GOT3 (cell line): ENCODE measurements around the gene PAK4.
"Not testable (repeated sequence)": the region's sequence is repeated elsewhere in the genome, so short reads cannot be mapped to it uniquely, and the experiment has no call there.

Experiments used
- DNase-seq: peaks from one replicate; lab custom pipeline; 2025; ENCODE audit warnings: mixed read lengths; lab: John Stamatoyannopoulos, UW

Gene PAK4

DNA sequence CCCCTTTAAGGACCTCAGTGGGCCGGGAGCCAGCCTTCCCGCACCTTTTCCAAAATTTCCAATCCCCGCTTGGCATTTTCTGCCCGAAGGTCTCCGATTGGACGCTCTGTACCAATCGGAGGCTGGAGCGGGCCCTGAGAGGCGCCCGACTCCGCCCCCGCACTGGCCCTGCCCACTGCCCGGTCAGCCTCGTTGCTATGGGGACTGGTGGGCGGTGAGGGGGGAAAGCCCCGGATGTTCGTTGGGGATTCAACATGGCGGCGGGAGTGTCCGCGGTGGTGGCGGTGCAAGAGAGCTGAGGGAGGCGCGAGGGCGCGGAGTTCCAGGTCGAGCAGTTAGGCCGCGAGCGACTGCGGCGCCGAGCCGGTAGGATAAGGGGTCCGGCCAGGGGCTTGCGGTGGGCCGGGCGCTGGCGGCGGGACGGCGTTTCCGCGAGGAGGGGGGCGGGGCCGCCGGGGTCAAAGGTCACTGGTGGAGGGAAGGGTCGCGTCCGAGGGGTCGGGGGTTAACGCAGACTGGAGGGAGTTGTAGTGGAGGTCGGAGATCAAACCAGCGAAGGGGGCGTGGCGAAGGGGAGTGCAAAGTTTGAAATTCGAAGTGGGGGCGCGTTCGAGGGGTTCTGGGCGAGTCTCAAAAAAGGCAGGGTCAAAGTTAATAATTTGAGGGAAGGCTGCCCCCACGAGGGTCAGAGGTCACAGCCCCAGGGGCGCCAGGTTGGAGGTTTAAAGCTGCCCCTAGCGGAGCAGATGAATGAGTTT, at the start of gene PAK4:
PAK4 (plus strand) TSS at position 233 of the 758 bp plus-strand sequence. CDS start 43,768 bp downstream, outside the sequence.
- DNase-seq: peak; percentile 86

DNA sequence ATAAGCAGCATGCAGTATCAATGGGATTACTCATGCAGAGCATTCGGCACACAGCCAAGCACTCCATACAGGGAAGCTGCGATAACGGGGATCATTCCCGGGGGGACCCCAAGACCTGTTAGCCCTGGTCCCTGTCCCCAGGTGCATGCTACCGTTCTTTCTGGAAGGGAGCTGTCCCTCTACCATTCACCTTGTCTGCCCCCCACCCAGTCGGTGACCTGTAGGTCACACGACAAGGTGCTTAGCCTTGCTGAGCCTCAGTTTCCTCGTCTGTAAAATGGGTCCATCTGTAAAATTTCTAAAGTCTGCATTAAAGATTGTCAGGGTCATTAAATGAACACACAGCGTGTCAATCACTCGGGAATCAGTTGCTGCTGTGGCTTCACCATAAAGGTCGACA, 48.3 kb upstream of the PAK4 start:
- no peak for DNase-seq

DNA sequence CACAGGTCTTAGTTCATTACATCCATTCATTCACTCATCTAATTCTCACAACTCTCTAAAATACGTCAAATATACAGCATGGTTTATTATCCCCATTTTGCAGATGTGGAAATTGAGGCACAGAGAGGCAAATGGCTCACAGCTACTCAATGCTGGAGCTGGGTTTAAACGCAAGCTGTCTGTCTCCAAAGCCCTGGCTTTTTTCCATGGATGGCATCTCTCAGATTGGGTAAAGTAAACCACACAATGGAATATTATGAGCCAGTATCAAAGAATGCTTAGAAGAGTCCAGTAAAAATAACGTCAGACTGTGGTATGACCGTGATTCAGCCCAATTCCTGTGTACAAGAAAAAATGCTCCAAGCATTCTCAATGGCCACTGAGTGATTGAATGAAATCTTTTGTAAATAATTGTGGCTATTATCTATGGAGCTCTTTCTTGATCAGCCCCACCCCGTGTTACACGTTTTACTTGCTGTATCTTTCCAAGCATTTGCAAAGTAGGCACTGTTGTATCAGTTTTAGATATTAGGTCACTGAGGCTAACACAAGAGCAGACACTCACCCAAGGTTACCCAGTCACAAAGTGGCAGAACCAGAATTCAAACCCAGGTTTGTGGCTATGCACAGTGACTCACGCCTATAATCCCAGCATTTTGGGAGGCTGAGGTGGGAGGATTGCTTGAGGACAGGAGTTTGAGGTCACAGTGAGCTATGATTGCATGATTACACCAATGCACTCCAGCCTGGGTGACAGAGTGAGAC, 47.0 kb upstream of the PAK4 start:
- peak; percentile 15 for DNase-seq

DNA sequence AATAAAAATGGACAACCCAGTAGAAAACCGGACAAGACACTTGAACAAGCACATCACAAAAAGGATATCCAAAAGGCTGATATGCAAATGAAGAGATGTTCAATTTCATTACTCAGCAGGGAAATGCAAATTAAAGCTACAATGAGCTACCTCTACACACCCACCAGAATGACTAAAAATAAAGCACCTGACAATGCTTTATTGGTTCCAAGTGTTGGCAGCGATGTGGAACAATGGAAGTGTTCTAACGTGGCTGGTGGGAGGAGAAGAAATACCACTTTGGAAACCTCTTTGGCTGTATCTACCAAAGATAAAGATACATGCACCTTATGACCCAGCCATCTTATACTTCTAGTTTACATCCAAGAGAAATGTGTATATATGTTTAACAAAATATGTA, 45.2 kb upstream of the PAK4 start:
- DNase-seq: no peak

DNA sequence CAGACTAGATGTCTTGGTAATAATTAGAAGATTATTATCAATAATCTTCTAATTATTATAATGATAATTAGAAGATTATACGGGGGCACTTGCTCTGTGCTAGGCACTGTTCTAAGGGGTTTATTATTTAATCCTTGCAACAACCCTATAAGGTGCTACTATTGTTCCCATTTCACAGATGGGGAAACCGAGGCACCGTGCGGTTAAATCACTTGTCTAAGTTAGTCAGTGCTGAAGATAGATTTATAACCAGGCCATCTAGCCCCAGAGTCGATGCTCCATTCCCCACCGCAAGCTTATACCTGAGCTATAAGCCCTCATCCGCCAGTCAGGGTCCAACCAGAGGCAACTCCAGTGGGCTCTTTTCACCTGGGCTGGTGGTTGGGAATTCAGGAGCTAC, 43.4 kb upstream of the PAK4 start:
- DNase-seq: no peak

DNA sequence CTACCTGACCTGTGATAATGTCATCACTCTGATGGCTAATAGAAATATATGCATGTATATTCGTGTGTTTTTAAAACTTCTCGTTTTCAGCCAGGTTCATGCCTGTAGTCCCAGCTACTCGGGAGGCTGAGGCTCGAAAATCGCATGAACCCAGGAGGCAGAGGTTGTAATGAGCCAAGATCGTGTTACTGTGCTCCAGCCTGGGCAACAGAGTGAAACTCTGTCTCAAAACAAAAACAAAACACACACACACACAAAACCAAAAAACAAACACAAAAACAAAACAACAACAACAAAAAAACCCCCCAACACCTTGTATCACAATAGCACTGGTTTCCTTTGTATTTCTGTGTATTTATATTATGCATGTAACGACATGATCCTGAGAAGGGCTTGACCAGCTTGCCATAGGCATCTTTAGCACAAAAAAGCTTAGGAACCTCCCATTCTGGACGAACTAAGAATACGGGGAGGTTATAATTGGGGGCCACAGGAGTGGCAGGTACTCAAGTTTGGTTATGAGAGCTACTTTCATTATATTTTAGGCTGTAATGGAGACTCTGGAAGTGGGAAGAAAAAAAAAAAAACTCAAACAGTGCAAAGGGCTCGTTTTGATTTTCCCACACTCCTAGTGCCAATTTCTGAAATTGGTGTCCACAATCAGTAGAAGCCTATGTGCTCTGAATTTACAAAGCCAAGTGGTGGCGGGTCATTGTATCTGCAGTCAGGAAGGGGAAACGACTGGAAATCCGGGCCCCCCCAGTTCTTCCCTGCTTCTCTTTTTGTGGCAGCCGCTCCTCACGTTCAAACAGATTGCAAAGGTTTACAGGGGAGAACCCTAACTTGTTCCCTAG, 42.6 kb upstream of the PAK4 start:
- no peak for DNase-seq

DNA sequence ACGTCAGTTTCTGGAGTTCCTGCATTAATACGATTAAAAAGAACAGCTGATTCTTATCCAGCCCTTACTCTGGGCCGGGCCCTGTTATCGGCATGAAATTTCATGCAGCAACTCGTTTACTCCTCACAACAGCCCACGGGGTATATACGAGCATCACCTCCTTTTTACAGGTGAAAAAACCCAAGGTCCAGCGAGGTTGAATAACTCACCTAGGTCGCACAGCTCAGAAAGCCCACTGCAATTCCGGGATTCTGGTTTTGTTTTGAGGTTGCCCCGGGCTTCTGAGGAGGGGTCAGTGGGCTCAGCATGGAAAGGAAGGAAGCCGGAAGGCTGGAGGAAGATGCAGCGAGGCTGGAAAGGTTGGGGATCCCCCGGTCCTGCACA, 42.0 kb upstream of the PAK4 start:
- DNase-seq: no peak

DNA sequence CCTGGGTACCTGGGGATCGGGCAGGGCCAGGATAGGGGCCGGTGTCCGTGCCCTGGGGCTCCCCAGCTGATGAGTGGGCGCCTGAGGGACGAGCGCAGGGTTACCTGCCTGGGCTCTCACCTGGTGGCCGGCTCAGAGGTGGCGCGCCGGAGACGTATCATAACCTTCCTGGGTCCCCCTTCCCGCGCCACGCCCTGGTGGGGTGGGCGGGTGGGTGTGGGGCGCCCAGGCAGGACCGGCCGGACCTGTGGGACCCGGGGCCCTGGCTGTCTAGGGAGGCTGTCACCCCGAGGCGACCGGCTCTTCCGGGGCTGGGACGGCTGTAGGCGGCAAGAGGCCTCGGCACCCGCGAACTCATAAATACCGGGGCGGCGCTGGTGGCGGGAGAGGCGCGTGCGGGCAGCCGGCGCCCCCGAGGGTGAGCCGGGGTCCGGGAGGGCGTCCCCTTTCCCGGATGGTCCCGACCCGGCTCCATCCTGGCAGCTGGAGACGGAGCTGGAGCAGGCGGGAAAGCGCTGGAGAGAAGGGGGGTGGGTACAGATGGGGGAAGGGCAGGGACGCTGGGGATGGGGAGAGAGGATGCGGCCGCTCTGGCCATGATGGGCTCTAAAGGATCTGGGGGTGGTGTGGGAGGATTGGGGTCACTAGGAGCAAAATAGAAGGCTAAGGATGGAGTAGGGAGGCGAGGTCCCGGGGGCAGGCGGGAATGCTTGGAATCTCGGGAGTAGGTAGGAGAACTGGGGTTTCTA, 41.4 kb upstream of the PAK4 start, which contains the start of gene ACP7:
ACP7 (plus strand) TSS at position 386 of the 749 bp plus-strand sequence. CDS start 902 bp downstream, outside the sequence.
- no peak for DNase-seq

DNA sequence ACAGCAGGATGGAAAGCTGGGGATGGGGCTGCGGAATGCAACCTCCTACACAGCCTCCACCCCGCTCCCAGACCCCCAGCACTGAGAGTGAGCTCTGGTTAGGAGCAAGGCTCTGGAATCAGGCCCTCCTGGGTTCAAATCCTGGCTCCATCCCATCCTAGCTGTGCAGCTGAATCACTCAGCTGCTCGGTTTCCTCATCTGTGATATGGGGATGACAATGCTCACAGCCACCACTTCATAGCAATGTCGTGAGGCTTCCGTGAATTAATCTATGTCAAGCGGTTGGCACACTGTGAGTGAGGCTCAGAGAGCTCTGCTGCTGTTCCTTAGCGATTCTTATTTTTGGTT, 40.9 kb upstream of the PAK4 start:
- no peak for DNase-seq

DNA sequence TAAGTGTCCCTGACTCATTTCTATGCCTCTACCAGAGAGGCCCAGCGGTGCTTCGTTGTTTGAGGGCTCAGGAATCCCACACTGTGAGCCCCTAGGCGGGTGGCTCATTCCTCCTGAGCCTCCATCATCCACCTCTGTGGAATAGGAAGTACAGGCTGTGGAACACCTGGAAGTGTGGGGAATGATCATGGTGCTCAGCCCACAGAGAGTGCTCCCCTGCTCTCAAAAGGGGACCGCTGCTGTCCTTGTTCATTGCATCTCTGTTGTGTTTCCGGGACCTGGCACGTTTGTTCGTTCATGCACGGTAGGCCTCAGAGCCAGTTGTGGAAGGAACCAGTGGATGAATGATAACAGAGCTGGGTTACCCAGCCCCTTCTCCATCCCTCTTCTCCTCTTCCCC, 40.2 kb upstream of the PAK4 start:
- DNase-seq: no peak

DNA sequence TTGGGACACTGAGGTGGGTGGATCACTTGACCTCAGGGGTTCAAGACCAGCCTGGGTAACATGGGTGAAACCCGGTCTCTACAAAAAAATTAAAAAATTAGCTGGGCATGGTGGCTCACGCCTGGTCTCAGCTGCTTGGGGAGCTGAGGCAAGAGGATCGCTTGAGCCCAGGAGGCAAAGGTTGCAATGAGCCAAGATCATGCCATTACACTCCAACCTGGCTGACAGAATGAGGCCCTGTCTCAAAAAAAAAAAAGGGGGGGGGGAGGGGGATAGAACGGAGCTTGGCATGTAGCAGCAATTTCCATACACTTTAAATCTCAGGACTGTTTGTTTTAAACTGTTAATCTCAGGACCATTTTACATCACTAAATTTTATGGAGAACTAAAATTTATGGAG, 39.2 kb upstream of the PAK4 start:
- DNase-seq: no peak

DNA sequence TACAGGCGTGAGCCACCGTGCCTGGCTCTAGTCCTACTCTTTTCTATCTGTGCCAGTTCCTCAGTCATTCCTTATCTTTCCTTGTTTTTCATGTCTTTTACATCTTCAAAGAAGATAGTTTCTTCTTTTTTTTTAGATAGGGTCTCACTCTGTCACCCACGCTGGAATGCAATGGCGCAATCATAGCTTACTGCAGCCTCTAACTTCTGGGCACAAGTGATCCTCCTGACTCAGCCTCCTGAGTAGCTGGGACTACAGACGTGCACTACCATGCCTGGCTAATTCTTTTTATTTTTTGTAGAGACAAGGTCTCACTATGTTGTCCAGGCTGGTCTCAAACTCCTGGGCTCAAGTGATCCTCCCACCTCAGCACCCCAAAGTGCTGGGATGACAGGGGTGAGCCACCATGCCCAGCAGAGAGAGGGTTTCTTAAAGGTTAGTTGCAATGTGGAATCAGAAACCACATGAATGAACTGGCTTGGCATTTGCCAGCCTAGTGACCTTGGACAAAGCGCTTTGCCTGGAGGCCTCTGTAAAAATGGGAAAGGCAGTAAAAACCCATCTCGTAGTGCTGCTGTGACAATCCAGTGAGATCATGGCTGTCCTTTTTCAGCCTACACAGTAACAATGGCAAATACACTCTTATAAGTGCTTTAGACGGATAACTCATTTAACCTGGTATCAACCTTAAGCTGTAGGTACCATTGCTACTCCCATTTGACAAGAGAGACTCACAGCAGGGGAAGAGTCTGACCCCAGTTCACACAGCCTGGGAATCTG, 37.5 kb upstream of the PAK4 start:
- no peak for DNase-seq

DNA sequence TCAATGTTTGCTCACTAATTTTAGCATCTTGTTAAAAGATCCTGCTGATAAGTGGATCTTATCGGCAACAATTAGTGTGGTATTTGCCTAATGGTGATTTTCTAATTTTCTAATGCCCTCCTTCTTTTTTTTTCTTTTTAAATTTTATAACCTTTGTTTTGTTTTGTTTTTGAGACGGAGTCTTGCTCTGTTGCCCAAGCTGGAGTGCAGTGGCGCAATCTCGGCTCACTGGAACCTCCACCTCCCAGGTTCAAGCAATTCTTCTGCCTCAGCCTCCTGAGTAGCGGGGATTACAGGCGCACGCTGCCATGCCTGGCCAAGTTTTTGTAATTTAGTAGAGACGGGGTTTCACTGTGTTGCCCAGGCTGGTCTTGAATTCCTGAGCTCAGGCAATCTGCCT, 35.6 kb upstream of the PAK4 start:
- not testable (repeated sequence) for DNase-seq

DNA sequence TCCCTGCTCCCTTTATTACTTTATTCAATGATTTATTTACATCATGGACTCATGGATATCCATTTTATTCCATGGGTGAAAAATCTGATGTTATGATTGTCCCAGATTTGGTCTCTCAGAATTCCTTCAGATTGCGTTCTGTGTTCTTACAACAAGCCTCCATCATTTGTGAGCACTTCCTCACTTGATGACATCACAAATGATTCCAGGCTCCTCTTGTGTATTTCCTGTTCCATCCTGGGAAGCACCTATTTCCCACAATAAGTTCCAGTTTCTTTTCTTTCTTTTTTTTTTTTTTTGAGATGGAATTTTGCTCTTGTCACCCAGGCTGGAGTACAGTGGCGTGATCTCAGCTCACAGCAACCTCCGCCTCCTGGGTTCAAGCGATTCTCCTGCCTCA, 34.7 kb upstream of the PAK4 start:
- no peak for DNase-seq

DNA sequence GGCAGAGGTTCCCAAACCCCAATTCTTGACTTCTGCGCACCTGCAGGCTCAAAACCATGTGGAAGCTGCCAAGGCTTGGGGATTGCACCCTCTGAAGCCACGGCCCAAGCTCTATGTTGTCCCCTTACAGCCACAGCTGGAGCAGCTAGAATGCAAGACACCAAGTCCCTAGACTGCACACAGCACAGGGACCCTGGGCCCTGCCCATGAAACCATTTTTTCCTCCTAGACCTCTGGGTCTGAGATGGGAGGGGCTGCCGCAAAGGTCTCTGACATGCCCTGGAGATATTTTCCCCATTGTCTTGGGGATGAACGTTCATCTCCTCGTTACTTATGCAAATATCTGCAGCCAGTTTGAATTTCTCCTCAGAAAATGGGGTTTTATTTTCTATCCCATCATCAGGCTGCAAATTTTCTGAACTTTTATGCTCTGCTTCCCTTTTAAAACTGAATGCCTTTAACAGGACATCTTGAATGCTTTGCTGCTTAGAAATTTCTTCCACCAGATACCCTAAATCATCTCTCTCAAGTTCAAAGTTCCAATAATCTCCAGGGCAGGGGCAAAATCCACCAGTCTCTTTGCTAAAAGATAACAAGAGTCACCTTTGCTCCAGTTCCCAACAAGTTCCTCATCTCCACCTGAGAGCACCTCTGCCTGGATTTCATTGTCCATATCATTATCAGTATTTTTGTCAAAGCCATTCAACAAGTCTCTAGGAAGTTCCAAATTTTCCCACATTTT, 29.6 kb upstream of the PAK4 start:
- not testable (repeated sequence) for DNase-seq

DNA sequence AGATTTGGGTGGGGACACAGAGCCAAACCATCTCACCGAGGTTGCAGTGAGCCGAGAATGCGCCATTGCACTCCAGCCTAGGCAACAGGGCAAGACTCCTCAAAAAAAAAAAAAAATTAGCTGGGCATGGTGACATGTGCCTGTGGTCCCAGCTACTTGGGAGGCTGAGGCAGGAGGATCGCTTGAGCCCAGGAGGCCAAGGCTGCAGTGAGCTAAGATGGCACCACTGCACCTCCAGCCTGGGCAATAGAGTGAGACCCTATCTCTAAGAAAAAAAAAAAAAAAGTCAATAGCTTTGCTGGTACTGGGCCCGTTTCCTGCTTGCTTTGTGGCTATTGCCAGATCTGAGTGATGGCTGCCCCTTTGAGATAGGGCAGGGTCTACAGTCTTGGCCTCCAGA, 28.3 kb upstream of the PAK4 start:
- no peak for DNase-seq

DNA sequence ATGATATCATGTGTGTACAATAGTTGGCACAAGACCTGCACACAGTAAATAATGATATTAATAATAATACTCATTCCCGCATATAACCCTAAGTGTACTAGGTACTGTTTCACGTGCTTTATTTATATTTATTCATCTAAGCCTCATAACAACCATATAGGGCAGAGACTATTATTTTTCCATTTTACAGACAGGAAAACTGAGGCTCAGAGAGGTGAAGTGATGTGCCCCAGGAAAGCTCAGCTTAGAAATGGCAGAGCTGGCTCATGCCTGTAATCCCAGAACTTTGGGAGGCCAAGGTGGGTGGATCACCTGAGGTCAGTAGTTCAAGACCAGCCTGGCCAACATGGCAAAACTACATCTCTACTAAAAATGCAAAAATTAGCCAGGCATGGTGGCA, 27.9 kb upstream of the PAK4 start:
- no peak for DNase-seq

DNA sequence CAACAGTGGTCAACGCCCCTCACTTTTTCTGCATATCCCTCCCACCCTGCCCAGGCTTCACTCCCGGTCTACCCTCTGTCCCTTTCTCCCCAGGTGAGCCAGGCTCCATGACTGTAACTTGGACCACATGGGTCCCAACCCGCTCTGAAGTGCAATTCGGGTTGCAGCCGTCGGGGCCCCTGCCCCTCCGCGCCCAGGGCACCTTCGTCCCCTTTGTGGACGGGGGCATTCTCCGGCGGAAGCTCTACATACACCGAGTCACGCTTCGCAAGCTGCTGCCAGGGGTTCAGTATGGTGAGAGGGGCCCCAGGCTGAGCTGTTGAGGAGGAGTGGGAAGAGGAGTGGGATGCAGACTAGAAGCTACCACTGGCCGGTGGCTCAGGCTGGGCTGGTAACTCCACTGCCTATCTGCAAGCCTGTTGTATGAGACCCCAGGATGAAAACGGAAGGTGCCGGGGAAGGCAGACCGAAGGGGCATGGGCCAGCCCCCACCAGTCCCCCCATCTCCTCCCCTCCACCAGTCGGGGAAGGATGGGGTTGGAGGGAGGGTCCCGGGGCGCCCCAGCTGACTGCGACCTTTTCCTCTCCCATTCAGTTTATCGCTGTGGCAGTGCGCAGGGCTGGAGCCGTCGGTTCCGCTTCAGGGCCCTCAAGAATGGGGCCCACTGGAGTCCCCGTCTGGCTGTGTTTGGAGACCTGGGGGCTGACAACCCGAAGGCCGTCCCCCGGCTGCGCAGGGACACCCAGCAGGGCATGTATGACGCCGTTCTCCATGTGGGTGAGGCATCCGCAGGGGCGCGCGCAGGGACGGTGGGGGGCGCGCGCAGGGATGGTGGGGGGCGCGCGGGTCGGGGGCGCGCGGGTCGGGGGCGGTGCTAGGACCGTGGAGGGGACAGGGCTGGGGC, 27.0 kb upstream of the PAK4 start:
- DNase-seq: no peak

DNA sequence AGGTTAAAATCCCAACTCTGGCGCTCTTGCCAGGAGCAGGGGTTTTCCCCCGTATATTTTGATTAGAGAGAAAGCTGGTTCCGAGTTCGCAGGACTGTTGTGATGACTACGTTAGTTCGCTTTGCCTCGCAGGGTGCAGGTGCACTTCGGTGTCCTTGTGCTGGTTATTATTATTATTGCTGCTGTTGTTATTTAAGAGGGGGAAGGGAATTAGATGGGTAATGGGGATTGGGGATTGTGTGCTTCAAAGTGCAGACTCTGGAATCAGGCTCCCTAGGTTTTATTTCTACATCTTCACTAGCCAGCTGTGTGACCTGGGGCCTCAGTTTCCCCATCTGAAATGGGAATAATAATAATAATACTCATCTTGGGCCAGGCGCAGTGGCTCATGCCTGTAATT, 26.2 kb upstream of the PAK4 start:
- DNase-seq: no peak
